ENCODE results near the gene COL6A6. TPM values are rescaled to one million over a fixed set of nuclear protein-coding genes. Genes with fewer than 3 reads are reported as not detected.
"Not testable (repeated sequence)": the region's sequence is repeated elsewhere in the genome, so short reads cannot be mapped to it uniquely, and the experiment has no call there.

COL6A6 gene
- total RNA-seq, 2 donors from 2014 or later: not detected

- not testable (repeated sequence) for H3K4me1 Mint-ChIP-seq (ENCODE audit: low read depth); DNase-seq; H3K27ac Mint-ChIP-seq; H3K9me3 Mint-ChIP-seq; H3K4me3 Mint-ChIP-seq; H3K36me3 Mint-ChIP-seq (ENCODE audit: insufficient read depth in 2 of 2); ATAC-seq (replicated peaks in 1 of 2)
- peaks cover 16% of the 10 kb centered on the region for H3K27me3 Mint-ChIP-seq (ENCODE audit: low read depth)
Measured at GRCh38 chr3:130547680-130548065, 30.7 kb downstream of the COL6A6 start.

GRCh38 chr3:130548356-130548755 lies 31.4 kb downstream of the COL6A6 start:
- Mint-ChIP-seq H3K36me3 (ENCODE audit: insufficient read depth in 2 of 2) (peaks cover 0 to 2% of the 10 kb centered on the region in 2 donors), H3K4me3 (no peak overlapping the region), H3K27ac (no peak overlapping the region), H3K9me3 (no peaks in the 10 kb centered on the region), H3K27me3 (ENCODE audit: low read depth) (peaks cover 16% of the 10 kb centered on the region), H3K4me1 (ENCODE audit: low read depth) (no peaks in the 10 kb centered on the region)
- DNase-seq (no peak), ATAC-seq (replicated peaks in 1 of 2) (no peak)

- ATAC-seq (replicated peaks in 1 of 2) (no peak), DNase-seq (no peak)
- no peak overlapping the region for H3K27ac Mint-ChIP-seq
- peaks cover 15% of the 10 kb centered on the region for H3K27me3 Mint-ChIP-seq (ENCODE audit: low read depth)
- H3K4me3 Mint-ChIP-seq: no peak overlapping the region
- no peaks in the 10 kb centered on the region for H3K4me1 Mint-ChIP-seq (ENCODE audit: low read depth)
- peaks cover 2 to 7% of the 10 kb centered on the region in 2 donors for H3K9me3 Mint-ChIP-seq
- peaks cover 0 to 1% of the 10 kb centered on the region in 2 donors for H3K36me3 Mint-ChIP-seq (ENCODE audit: insufficient read depth in 2 of 2)
Measured at GRCh38 chr3:130557336-130558035, 40.5 kb downstream of the COL6A6 start.

GRCh38 chr3:130558366-130558765 lies 41.4 kb downstream of the COL6A6 start:
- Mint-ChIP-seq H3K9me3 (peaks cover 2 to 7% of the 10 kb centered on the region in 2 donors), H3K27me3 (ENCODE audit: low read depth) (peaks cover 15% of the 10 kb centered on the region), H3K36me3 (ENCODE audit: insufficient read depth in 2 of 2) (peaks cover 0 to 1% of the 10 kb centered on the region in 2 donors), H3K4me3 (no peak overlapping the region), H3K27ac (no peak overlapping the region), H3K4me1 (ENCODE audit: low read depth) (no peaks in the 10 kb centered on the region)
- no peak for ATAC-seq (replicated peaks in 1 of 2)
- no peak for DNase-seq

GRCh38 chr3:130565224-130565623 lies 48.2 kb downstream of the COL6A6 start:
- Mint-ChIP-seq H3K9me3 (no peaks in the 10 kb centered on the region), H3K27me3 (ENCODE audit: low read depth) (peaks cover 8% of the 10 kb centered on the region), H3K4me3 (no peak overlapping the region), H3K4me1 (ENCODE audit: low read depth) (no peaks in the 10 kb centered on the region), H3K27ac (no peak overlapping the region), H3K36me3 (ENCODE audit: insufficient read depth in 2 of 2) (no peaks in the 10 kb centered on the region)
- no peak for ATAC-seq (replicated peaks in 1 of 2)
- no peak for DNase-seq

Other genes with a start within 250 kb of the COL6A6 start
- not detected for gene COL6A5, start 171.5 kb upstream of the COL6A6 start, total RNA-seq
- 10 to 100 TPM; 22.1 to 26.2 TPM for gene PIK3R4, start 229.7 kb downstream of the COL6A6 start, total RNA-seq